ENCODE results near the gene PHIP. TPM values are rescaled to one million over a fixed set of nuclear protein-coding genes. Genes with fewer than 3 reads are reported as not detected.

PHIP gene
- total RNA-seq, 1 experiment from 2014 or later, result 53.6 TPM

DNA sequence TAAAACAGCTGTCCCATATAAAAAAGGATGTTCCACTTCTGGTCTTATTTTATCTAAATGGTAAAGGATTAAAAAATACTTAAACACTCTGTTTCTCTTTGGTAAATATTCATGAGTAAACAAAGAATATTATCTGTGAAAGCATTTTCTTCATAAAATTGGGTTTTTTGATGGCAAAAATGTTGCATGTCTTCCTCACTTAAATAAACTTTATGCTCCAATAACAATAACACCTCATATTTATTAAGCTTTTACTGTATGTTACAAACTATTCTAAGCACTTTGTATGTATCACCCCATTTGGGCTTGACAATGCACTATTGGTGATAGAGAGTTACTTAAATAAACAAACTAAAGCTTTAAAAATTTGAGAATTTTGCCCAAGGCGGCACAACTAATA lies 91.9 kb downstream of the PHIP start:
- Mint-ChIP-seq H3K36me3 (ENCODE audit: insufficient read depth in 1 of 3, low read depth in 3 of 3) (peaks cover 40 to 82% (median 80%) of the 10 kb centered on the region in 3 experiments), H3K4me1 (no peaks in the 10 kb centered on the region)

More for the DNA sequence above, 91.9 kb downstream of the PHIP start:
- TF ChIP-seq, protein P1, sequence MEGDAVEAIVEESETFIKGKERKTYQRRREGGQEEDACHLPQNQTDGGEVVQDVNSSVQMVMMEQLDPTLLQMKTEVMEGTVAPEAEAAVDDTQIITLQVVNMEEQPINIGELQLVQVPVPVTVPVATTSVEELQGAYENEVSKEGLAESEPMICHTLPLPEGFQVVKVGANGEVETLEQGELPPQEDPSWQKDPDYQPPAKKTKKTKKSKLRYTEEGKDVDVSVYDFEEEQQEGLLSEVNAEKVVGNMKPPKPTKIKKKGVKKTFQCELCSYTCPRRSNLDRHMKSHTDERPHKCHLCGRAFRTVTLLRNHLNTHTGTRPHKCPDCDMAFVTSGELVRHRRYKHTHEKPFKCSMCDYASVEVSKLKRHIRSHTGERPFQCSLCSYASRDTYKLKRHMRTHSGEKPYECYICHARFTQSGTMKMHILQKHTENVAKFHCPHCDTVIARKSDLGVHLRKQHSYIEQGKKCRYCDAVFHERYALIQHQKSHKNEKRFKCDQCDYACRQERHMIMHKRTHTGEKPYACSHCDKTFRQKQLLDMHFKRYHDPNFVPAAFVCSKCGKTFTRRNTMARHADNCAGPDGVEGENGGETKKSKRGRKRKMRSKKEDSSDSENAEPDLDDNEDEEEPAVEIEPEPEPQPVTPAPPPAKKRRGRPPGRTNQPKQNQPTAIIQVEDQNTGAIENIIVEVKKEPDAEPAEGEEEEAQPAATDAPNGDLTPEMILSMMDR (conservative IDR thresholded peaks at IDR 0.05), result no peak
- no peak overlapping the region for H2AFZ ChIP-seq (ENCODE audit: low read length)
- H3K79me2 ChIP-seq (ENCODE audit: insufficient read depth, low read length), result no peaks in the 10 kb centered on the region
- no peak for DNase-seq
- WGBS (ENCODE audit: extremely low coverage, insufficient read length, low lambda C conversion rate), result no CpG with 5 or more reads among the region's 1 CpG
- H4K20me1 ChIP-seq (ENCODE audit: control insufficient read depth, insufficient read depth, insufficient read length), result no peaks in the 10 kb centered on the region
- no peak overlapping the region for H2BK15ac ChIP-seq (ENCODE audit: low read depth, low read length)
- no peak overlapping the region for H2BK5ac ChIP-seq (ENCODE audit: insufficient read length, low read length)
- H4K8ac ChIP-seq (replicated peaks; ENCODE audit: insufficient read length, low read depth, low read length), result no peak overlapping the region
- H3K27ac ChIP-seq (ENCODE audit: insufficient read length, low read depth, low read length), result no peak overlapping the region
- H2BK20ac ChIP-seq (ENCODE audit: low read depth, low read length, poor library complexity, severe bottlenecking), result no peak overlapping the region
- H4K91ac ChIP-seq (ENCODE audit: insufficient read length, low read depth, low read length), result no peak overlapping the region
- H3K27ac Mint-ChIP-seq, result no peak overlapping the region
- H2BK120ac ChIP-seq (ENCODE audit: low read depth, low read length, poor library complexity, severe bottlenecking), result no peak overlapping the region
- H3K27me3 Mint-ChIP-seq (ENCODE audit: low read depth), result no peaks in the 10 kb centered on the region
- no peaks in the 10 kb centered on the region for H3K9me3 ChIP-seq (ENCODE audit: control insufficient read depth, low read depth, low read length)
- no peak overlapping the region for H3T11ph ChIP-seq (ENCODE audit: low read length)
- no peak overlapping the region for H2BK12ac ChIP-seq (ENCODE audit: insufficient read length, low read depth, low read length)
- no peak overlapping the region for H3K4me2 ChIP-seq (ENCODE audit: insufficient read depth, insufficient read length, low read length)
- H3K14ac ChIP-seq (ENCODE audit: insufficient read depth, low read length), result no peak overlapping the region
- H3K27me3 ChIP-seq (ENCODE audit: insufficient read depth, low read length), result no peaks in the 10 kb centered on the region
- H3K4me1 ChIP-seq (ENCODE audit: insufficient read depth, low read length), result no peaks in the 10 kb centered on the region
- H3K9ac ChIP-seq (ENCODE audit: extremely low read depth, insufficient read length, low read length), result no peak overlapping the region
- no peak overlapping the region for H3K23ac ChIP-seq (ENCODE audit: insufficient read length, low read depth, low read length)
- H3K23me2 ChIP-seq (ENCODE audit: insufficient read length, low read depth, low read length, poor library complexity, severe bottlenecking), result no peaks in the 10 kb centered on the region
- no peak overlapping the region for H3K4ac ChIP-seq (ENCODE audit: low read depth, low read length)
- H3K56ac ChIP-seq (ENCODE audit: insufficient read length, low read depth, low read length), result no peak overlapping the region
- no peaks in the 10 kb centered on the region for H3K79me1 ChIP-seq (ENCODE audit: insufficient read depth, low read depth, low read length, poor library complexity, severe bottlenecking)
- no peak overlapping the region for H3K18ac ChIP-seq (ENCODE audit: insufficient read length, low read depth, low read length)
- no peak overlapping the region for H4K5ac ChIP-seq (ENCODE audit: insufficient read length, low read depth, low read length)
- no peak overlapping the region for H3K4me3 Mint-ChIP-seq
- no peaks in the 10 kb centered on the region for H3K9me3 Mint-ChIP-seq
- H2AK5ac ChIP-seq (ENCODE audit: insufficient read length, low read length), result no peak overlapping the region

Measured in H9 (cell line).